Activated CD8-positive, alpha-beta memory T cell treated with anti-CD3 and anti-CD28 coated beads, Interleukin-2, amount 50 U/mL, for 48 hours (primary cell): ENCODE data around the gene RBM8A.
A peak's percentile ranks its signal among the peaks of the same experiment; 100 is the strongest.

Experiments
- DNase-seq: peaks from one replicate; pipeline ENCODE4 v3.0.0-alpha.2; 2020

The RBM8A gene

GRCh38 chr1:145912128-145912641, 15.1 kb downstream of the RBM8A start:
- no peak for DNase-seq

- no peak for DNase-seq
Measured at GRCh38 chr1:145908653-145909052, 18.6 kb downstream of the RBM8A start.

DNA sequence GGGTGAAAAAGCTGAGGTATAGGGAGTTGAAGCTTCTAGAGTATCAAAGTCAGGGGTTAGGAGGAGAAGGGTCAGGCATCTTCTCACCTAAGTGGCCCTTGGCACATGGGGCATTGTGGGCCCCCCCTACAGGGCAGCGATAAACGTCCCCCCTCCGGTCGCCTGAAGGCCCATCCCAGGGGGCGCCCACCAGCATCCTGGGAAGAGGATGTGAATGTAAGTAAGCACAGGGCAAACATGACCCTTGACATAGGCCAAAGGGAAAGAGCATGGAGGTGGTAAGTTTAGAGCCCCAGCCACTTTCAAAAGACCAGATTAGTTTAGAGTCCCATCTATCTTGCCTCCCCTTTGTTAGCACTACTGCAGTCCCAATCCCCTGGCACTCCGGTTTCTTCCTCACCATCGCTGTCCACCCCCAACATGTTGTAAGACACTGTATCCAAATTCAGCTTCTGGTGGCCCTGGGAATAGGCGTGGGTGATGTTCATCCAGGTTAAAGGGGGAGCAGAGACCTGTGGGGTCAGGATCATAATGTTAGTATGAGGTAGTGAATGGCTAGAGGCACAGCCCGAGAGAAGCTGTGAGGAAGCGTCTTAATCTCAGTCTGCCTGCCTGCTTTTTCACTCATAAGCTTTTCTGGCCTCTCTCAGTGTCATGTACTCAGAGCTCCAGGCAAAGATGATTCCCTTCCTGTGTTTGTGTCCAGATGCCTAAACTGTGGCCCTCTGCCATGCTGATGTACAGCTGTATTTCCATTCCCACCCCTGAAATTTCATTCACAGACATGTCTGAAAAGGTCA, 20.1 kb downstream of the RBM8A start:
- DNase-seq = no peak

- DNase-seq = no peak
Measured at GRCh38 chr1:145901312-145902021, 25.8 kb downstream of the RBM8A start.

- DNase-seq = no peak
Measured at GRCh38 chr1:145898756-145899155, 28.5 kb downstream of the RBM8A start.

DNA sequence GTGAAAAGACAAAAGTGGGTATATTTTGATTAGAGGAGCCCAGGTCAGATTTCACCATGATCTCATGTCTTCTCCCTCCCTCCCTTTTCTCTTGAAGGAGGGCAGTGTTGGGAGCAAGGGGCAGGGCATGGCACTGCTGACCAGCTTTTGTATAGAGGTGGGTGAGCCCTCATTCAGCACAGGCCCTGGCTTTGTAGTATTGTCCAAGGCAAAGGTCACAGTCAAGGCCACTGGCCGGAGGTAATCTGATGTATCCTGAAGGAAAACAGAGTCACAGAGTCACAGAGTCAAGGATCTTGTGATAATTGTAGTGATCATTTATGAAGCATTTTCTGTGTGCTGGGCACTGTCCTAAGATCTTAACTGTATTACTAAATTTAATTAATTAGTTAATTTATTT, 29.3 kb downstream of the RBM8A start:
- no peak for DNase-seq

GRCh38 chr1:145895471-145895870, 31.8 kb downstream of the RBM8A start:
- no peak for DNase-seq

DNA sequence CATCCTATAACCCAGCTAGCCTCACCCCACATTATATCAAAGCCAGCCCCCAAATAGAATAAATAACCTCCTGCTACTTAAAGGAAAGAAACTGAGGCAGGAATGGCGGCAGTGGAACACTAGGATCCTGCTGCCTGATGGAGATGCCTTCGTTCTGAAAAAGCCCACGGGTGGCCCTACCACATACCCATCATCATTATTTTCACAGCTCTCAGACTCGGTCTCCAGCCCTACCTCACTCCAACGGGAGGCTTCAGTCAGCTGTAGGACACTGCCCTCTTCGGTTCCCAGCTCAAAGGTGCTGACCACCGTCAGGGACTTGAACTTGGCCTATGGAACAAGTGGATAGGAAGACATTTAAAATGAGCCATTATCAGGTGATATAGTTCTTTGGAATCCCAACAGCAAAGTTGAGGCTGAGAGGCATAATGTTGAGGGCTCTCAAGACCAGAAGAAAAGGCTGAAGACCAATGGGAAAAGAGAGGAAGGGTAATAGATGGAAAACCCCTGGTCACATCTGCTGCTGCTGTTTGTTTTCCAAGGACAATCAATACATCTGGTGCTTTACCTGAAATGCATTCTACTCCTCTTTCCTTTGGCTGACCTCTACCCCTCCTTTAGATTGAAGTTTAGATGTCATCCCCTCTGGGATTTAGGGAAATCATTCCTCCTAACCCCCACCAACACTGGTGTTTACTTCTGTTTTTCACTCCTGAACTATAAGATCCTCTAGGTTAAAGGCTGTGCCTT, 33.8 kb downstream of the RBM8A start:
- no peak for DNase-seq

GRCh38 chr1:145892486-145893087, 34.7 kb downstream of the RBM8A start:
- DNase-seq = no peak

GRCh38 chr1:145891587-145892485, 35.4 kb downstream of the RBM8A start:
- peak; percentile 74 for DNase-seq

DNA sequence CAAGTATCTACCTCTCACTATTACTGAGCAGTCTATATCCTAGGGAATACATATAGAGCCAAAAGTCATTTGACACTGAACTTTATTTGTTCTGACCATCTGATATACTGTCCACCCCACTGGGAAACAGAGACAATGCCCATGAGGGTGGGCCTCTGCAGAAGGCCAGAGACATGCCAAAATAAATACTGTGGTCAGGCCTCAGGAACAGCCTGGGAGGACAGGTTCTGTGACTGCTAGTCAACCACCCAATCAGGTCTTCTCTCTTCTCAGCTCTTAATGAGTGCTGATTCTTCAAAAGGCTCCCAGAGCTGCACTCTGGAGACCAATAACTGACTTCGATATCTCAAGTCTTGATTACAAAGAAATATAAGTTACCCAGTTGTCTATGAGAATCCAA, 36.1 kb downstream of the RBM8A start:
- no peak for DNase-seq

DNA sequence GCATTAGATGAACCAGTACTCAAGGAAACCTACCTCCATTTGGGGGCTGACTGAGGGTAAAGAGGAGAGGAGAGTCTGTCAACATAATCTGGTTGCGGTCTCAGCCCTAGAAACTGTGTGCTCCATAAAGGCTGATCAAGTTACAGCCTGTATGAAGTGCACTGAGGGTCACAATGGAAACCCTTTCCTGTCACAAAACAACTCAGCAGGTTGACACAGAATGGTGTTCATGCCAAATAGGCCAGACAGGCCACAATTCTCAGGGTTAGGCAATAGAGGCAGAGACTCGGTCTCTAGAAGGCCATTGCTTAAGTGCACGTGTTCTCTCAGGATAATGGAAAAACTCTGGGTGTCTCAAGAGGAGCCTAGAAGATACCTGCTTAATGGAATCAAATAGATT, 37.6 kb downstream of the RBM8A start:
- no peak for DNase-seq

GRCh38 chr1:145887631-145888030, 39.7 kb downstream of the RBM8A start:
- DNase-seq = no peak

- DNase-seq = no peak
Measured at GRCh38 chr1:145886816-145887215, 40.5 kb downstream of the RBM8A start.

- DNase-seq = no peak
Measured at GRCh38 chr1:145886390-145886789, 40.9 kb downstream of the RBM8A start.

GRCh38 chr1:145885738-145886287, 41.5 kb downstream of the RBM8A start, which contains the start of gene ANKRD35:
ANKRD35 (minus strand) TSS chr1:145885866; CDS start chr1:145885758, 108 bp downstream.
- peak; percentile 91 for DNase-seq

DNA sequence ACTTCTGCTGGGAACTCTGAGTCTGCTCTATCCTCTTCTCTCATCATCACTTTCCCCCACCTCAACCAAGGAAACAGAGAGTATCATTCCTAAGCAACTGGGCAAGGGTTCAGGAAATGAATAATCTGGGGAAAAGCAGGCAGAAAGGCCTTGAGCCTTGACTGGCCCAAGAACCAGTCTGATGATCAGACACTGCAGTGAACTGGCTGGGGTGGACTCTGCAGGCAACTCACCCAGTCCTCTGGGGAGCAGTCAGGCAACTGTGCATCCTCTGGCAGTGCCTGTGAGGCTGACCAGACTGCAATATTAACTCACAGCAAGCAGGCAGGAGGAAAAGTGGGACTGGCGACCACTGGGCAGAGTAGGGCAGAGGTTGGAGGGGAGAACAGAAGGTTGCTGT, 42.6 kb downstream of the RBM8A start:
- no peak for DNase-seq

DNA sequence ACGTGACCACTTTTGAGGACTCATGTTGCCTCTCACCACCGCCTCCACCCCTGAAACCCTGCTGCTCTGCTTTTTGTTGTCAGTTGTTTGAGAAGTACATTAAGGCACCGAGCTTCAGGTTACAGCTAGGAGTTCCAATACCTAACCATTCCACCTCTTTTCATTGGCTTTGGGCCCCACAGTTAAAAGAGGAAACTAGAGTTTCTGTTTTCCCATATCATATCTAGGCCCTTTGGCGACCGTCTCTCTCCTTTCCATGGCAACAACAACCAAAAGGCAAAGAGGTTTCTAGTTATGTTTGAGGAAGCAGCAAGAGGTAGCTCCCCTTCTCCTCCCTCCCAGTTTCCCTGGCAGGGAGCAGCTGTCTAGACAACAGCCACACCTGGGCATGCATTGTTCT, 47.5 kb downstream of the RBM8A start:
- DNase-seq = no peak

- no peak for DNase-seq
Measured at GRCh38 chr1:145878724-145879123, 48.6 kb downstream of the RBM8A start.

DNA sequence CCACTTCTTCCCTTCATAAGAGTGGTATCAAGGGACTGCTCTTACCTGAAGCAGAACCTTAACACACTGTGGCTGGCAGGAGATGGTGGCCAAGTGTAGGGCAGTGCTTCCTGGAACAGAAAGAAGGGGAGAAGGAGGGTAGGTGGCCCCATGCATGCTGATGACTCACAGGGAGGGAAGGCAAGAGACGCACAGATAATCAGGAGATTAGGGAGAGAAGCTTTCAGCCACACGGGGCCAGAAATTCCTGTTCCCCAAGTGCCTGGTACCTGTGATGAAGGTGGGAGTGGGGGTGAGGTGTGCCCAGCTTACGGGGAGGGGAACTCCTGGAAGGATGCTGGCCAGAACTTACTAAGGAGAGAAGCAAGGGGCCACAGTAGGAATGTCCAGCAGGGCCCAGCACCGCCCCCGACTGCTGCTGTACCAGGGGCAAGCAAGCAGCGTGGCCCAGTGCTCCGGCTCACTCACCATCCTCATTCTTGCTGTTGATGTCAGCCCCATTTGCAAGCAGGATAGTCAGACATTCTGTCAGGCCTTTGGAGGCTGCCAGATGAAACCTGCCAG, 49.3 kb downstream of the RBM8A start:
- DNase-seq = no peak

DNA sequence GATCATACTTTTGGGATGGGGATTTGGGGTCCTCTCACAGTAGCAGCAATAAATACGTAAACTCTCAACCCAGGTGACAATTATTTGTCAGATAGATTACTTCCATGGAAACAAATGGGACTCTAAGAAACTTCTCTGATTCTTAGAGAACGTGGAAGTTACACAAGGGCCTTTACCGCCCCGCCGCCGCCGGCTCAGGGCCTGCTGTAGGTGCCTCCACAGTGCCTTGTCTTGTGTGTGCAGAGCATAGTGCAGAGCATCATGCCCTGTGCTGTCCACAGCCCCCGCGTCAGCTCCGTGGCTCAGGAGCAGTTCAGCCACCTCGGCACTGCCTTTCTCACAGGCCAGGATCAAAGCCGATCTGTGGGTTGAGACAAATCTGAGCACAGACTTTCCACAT, 52.6 kb downstream of the RBM8A start:
- DNase-seq = no peak
